Renal pelvis (tissue), 12 donors: ENCODE measurements around the gene CFHR1. TPM values are rescaled to one million over a fixed set of nuclear protein-coding genes. Genes with fewer than 3 reads are reported as not detected.
"Not testable (repeated sequence)": the region's sequence is repeated elsewhere in the genome, so short reads cannot be mapped to it uniquely, and the experiment has no call there.

Experiments used
- DNase-seq: peaks from one replicate; pipeline ENCODE4 v3.0.0-alpha.2; 2013
- long read RNA-seq, 16 experiments: transcript quantifications; one replicate each; lab custom pipeline, GENCODE V29; 2026
- polyA plus RNA-seq, 3 donors: library from polyadenylated mRNA; unstranded; fragments of 120-200 nt; gene quantifications; one replicate each; pipeline ENCODE4 v1.2.1, GENCODE V29; 2013; ENCODE audit not compliant: insufficient read length in 3 of 3

CFHR1 gene
- under 1 TPM in 2 of 3 donors, not detected in 1; 0.13 to 0.29 TPM for polyA plus RNA-seq
- long read RNA-seq, donor 1, result 0 reads
- long read RNA-seq, donor 2, result 0 reads
- long read RNA-seq, donor 3, result 0 reads
- long read RNA-seq, donor 4, result 0 reads
- long read RNA-seq, donor 5, result 0 reads
- long read RNA-seq, donor 6, result 0 reads
- long read RNA-seq, donor 7, result 0 reads
- long read RNA-seq, donor 8, result 0 reads
- long read RNA-seq, donor 9, result 0 reads
- long read RNA-seq, donor 10, result 0 reads
- long read RNA-seq, donor 11, result 0 reads
- long read RNA-seq, donor 12, result 0 reads
- long read RNA-seq, donor 13, result 0 reads
- long read RNA-seq, donor 14, result 0 reads
- long read RNA-seq, donor 15, result 0 reads
- long read RNA-seq, donor 16, result 0 reads

GRCh38 chr1:196819531-196819930 is at the start of gene CFHR1:
Gene CFHR1, plus strand, starts transcription at chr1:196819731. Its CDS starts 114 bp downstream, at chr1:196819845.
- DNase-seq, result not testable (repeated sequence)

- not testable (repeated sequence) for DNase-seq
Measured at GRCh38 chr1:196769823-196770222, 49.7 kb upstream of the CFHR1 start.

DNA sequence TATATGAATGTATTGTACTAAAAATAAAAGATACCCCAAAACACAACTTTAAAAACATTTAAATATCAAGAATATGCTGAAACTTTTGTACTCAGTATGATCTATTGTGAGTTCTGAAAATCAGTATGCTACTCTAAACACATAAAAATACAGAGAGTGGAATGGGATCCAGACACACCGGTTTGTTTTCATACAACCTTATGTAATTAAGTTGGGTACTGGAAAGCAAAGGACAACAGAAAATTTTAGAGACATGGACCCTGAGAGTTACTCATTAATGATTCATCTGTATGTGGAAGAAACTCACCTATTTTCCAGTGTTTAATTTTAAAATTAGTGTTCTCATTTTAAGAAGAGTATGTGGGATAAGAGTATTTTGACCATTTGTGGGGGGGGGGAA is 45.8 kb upstream of the CFHR1 start:
- no peak for DNase-seq

- DNase-seq, result no peak
Measured at GRCh38 chr1:196774175-196774574, 45.4 kb upstream of the CFHR1 start.

DNA sequence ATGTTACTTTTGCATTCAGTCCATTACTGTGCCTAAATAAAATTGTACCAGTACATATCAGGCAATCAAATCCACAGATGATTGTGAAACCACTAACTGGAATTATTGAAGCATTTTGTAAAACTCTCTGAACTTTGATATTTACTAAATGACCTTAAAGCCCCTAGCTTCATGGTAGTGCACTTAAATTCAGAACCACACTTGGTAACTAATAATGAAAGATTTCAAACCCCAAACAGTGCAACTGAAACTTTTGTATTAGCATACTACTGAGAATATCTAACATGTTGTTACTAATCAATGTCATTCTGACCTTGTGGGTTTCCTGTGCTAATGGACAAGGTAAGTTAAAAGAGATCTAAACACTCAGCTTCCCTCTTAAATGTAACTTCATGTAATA is 44.9 kb upstream of the CFHR1 start, which contains the start of gene CFHR3:
TSS of gene CFHR3 (plus strand) at position 238 of the 400 bp plus-strand sequence. CDS start at position 285, 47 bp downstream.
- DNase-seq, result no peak

DNA sequence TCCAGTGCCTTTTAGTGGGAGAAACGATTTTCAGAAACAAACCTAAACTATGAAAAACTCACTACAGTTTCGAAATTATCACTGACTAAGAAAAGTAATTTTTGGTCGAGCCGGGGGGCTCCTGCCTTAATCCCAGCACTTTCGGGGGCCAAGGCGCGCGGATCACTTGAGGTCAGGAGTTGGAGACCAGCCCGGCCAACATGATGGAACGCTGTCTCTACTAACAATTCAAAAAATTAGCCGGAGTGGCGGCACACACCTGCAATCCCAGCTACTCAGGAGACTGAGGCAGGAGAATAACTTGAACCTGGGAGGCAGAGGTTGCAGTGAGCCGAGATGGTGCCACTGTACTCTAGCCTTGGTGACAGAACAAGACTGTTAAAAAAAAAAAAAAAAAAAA is 41.9 kb upstream of the CFHR1 start:
- DNase-seq, result no peak

GRCh38 chr1:196779093-196779492 is 40.4 kb upstream of the CFHR1 start:
- DNase-seq, result no peak

DNA sequence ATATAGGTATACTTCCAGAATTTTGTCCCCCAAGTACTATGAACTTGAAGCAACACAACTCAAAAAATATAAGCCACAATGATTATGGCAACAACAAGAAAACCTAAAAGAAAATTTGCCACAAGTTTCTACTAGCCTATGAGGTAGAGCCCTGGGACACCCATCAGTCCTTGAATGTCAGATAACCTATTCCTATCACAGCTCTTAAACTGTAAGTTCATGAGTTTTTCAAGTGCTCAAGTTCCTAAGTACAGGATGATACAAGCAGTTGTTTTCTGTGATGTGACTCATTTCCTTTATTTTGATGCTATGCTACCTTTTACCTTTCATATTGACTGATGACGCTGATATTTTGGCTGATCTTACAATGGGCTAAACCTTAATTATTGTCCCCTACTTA is 28.3 kb upstream of the CFHR1 start:
- not testable (repeated sequence) for DNase-seq

GRCh38 chr1:196794103-196794502 is 25.4 kb upstream of the CFHR1 start:
- not testable (repeated sequence) for DNase-seq

DNA sequence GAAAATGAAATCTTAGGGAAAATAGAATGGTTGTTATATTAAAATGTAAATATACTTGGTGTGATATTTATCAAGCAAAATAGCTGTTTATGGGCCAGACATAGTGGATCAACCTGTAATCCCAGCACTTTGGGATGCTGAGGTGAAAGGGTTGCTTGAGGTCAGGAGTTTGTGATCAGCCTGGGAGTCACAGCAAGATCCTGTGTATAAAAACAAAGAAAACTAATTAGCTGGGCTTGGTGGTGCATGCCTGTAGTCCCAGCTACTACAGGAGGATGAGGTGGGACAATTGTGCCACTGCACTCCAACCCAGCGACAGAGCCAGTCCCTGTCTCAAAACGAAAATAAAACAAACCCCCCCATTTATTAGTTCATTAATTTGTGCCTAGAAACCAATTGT is 21.6 kb upstream of the CFHR1 start:
- DNase-seq, result no peak

DNA sequence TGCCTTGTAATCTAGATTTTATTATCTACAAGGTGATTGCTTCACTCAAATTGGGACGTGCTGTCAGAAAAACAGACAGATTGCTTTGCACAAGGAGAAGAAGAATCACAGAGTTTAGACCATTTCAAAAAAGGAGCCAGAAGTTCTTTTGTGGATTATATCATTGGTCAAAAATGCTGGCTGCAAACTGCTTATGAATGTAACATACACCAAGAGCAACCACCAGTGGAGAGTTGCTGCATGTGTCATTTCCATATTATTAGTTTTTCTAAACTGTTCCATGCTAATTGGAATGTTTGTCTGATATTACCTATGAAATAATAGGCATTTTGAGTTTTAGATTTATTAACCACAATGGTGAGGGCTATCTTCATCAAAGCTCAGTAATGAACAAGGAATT is 17.6 kb upstream of the CFHR1 start:
- DNase-seq, result not testable (repeated sequence)

GRCh38 chr1:196808529-196809235 is 10.8 kb upstream of the CFHR1 start:
- no peak for DNase-seq

GRCh38 chr1:196817442-196817841 is 2.1 kb upstream of the CFHR1 start:
- DNase-seq, result not testable (repeated sequence)

GRCh38 chr1:196827860-196828259 is 8.3 kb downstream of the CFHR1 start:
- DNase-seq, result peak; percentile 0

- DNase-seq, result not testable (repeated sequence)
Measured at GRCh38 chr1:196849613-196850492, 30.3 kb downstream of the CFHR1 start.

DNA sequence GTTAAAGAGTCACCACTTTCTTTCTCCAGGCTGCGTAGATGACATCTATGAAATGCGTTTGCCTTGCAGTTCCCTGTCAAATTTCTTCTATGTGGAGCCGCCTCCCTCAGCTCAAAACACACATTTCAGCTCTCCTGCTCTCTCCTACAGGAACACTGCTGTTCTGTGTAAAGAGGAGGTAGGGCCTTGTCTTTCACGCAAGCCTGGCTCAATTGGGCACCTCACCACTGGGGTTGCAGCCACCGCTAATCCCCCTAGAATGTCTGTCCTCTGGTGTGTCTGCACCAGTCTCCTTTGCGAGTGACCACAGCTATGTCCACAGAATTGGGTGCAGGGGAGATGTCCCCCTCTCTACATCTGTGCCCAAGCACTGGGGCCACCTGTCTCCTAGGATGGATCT is 36.5 kb downstream of the CFHR1 start:
- DNase-seq, result no peak

DNA sequence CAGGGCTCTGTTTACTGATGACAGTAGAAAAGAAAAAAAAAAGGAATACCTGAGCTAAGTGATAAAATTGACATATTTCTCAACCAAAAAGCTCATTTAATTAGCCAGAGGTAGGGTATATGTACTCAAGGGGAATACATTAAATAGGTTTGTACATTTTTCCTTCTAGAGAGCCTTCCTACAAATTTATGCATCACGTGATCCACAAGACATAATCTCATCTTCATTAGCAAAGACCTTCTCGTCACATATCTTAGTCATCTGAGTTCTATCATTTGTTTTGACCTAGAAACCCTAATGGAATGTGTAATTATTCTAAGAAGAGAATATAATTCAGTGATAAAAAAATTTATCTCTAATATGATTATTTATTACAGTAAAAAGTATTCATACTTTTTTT is 37.7 kb downstream of the CFHR1 start:
- no peak for DNase-seq

DNA sequence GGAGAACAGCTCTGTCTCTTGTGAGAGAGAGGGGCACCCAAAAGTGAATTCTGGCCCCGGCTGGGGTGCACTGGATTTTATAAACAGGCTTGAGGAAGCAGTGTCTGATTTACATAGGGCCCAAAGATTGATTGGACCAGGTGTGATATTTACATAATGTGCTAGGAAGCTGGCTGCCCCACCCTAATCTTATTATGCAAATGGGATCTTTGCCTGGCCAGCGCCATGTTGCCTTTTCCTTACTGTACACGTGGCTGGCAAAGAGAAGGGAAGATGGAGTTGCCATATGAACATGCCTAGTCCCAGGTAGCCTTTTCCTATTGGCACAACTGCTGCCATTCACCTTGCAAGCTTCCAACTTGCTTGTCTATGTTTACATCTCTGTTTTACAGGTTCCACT is 39.3 kb downstream of the CFHR1 start:
- no peak for DNase-seq

- no peak for DNase-seq
Measured at GRCh38 chr1:196860323-196860884, 40.9 kb downstream of the CFHR1 start.

- no peak for DNase-seq
Measured at GRCh38 chr1:196861429-196861828, 41.9 kb downstream of the CFHR1 start.

- DNase-seq, result no peak
Measured at GRCh38 chr1:196866974-196867373, 47.4 kb downstream of the CFHR1 start.

DNA sequence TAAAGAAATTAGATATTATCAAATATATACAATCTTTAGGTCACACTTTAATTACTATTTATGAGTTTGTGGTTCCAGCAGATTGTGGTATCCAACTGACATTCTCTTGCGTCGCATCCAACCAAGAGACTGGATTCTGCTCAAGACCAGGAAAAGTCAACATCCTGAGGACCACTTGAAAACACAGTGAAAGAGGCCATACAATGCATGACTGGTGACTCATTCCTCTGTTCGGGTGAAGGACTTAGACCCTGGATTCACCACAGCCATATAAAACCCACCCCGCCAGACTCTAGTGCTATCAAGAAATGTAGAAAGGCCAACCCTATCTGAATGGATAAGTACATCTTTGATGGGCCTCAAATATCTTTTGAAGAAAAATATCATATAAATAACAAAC is 53.9 kb downstream of the CFHR1 start:
- no peak for DNase-seq
